Psoas muscle (tissue), 8 donors: Measurements from ENCODE around the gene AUTS2. TPM values are rescaled to one million over a fixed set of nuclear protein-coding genes. Genes with fewer than 3 reads are reported as not detected.
"Not testable (repeated sequence)": the region's sequence is repeated elsewhere in the genome, so short reads cannot be mapped to it uniquely, and the experiment has no call there.

ENCODE experiments used
- ATAC-seq, 4 donors: fragments of 200-7000 bp; cut with Tn5 transposase; one replicate each; pipeline ENCODE4 v1.9.1; 2020; ENCODE audit warnings: moderate library complexity in 3 of 4, mild to moderate bottlenecking in 2 of 4
- DNase-seq, 2 donors: peaks; one replicate each; pipeline ENCODE4 v3.0.0-alpha.2; 2020
- H3K27ac ChIP-seq: fragments of 200-600 bp; one replicate; pipeline ENCODE4 v1.8.0; 2022
- H3K27me3 ChIP-seq, 3 donors: fragments of 200-600 bp in 1 of 3; one replicate each; pipeline versions ENCODE4 v1.6.1 to v1.8.0; 2013 to 2022; ENCODE audit warnings: low read length in 2 of 3, mild to moderate bottlenecking in 2 of 3, moderate library complexity in 1 of 3; ENCODE audit not compliant: insufficient read depth in 3 of 3
- H3K36me3 ChIP-seq, 2 donors: fragments of 200-600 bp in 1 of 2; one replicate each; pipeline versions ENCODE4 v1.6.1 to v1.8.0; 2013 to 2022; ENCODE audit warnings: low read depth in 1 of 2, mild to moderate bottlenecking in 1 of 2, moderate library complexity in 1 of 2; ENCODE audit not compliant: insufficient read depth in 1 of 2
- H3K4me1 ChIP-seq: fragments of 200-600 bp; one replicate; pipeline ENCODE4 v1.8.0; 2022
- H3K4me3 ChIP-seq: fragments of 200-600 bp; one replicate; pipeline ENCODE4 v1.8.0; 2022; ENCODE audit warnings: mild to moderate bottlenecking
- H3K9me3 ChIP-seq: fragments of 200-600 bp; one replicate; pipeline ENCODE4 v1.8.0; 2022
- CTCF ChIP-seq: fragments of 200-600 bp; IDR thresholded peaks from one replicate; pipeline ENCODE4 v1.8.0; 2022; ENCODE audit warnings: antibody characterized with exemption
- WGBS, 3 donors: extraction: QIAGEN DNeasy Blood & Tissue Kit; methylation state at CpG; one replicate each; pipeline versions ENCODE4 v1.1.6 to v1.1.7; 2013; 5-methylcytosine and 5-hydroxymethylcytosine counted together
- intact Hi-C, 2 donors: fragments of 100-400 bp; cut with DNase I; formaldehyde crosslinking; loops; one replicate each; pipeline versions ENCODE4 v1.11.0 to v1.14.2; 2022
- polyA plus RNA-seq, 3 donors: library from polyadenylated mRNA; stranded (reverse); fragments of 200-250 nt; gene quantifications; one replicate each; pipeline ENCODE4 v1.2.3, GENCODE V29; 2013
- total RNA-seq, 4 donors: library from RNA; stranded (reverse); fragmentation: NEBNext Ultra II Directional in 2 of 4; extraction: Animal tissue kit (Norgen Biotek cat#: 25700) in 2 of 4; gene quantifications; one replicate each; pipeline versions ENCODE4 v1.2.1 to v1.2.4, GENCODE V29; 2021 to 2023
- donor health status: healthy with polysubstance abuse.
- donor health status: DM: no; HTN: no; CAD: no; lungs with moderate emphysema.
- donor health status: Bipolar disorder and iron deficiency.
- donor health status: healthy.
- donor health status: DM: yes; HTN: yes; CAD: no.
- donor health status: DM: no; HTN: no; CAD: no.
- donor health status: DM: no; HTN: no; CAD: no.
- donor health status: DM: yes; HTN: yes; CAD: no.

Gene AUTS2
- total and polyA plus RNA-seq, 7 donors: 5.0 to 33.5 (median 14.3) TPM

DNA sequence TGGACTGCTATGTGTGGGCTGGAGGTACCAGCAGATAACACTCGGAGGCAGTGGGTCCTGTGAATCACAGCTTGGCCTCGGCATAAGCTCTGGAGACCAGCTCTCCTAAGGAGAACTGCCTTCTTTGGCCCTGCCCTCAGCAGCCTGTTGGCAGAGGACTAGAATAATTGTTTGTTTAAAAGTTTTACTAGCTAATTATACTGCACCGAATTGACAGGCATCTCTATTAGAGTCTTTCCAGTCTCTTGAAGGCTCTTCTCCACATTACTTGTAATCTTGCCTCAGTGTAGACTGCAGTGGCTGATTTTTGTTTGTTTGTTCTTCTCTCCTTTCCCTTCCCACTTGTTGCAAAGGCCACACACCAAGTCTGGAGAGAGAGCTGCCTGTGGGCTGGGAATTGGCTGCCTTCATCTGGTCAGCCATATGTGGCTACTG is 183.2 kb downstream of the AUTS2 start:
- intact Hi-C loops: no loop called here
- 37 to 54% (median 45%) methylated on average over 3 of the region's 3 CpGs for WGBS, 3 donors
- Histone ChIP-seq H3K9me3 (no peaks in the 10 kb centered on the region), H3K4me1 (peaks cover 36% of the 10 kb centered on the region), H3K36me3 (no peaks in the 10 kb centered on the region), H3K27me3 (no peaks in the 10 kb centered on the region), H3K4me3 (no peak overlapping the region), H3K27ac (peak overlapping the region; percentile 38)
- peak in 1 of 2 donors; percentile 23 for DNase-seq
- no peak for TF ChIP-seq CTCF
- ATAC-seq: peak in 2 of 4 donors; percentile 37 to 57

DNA sequence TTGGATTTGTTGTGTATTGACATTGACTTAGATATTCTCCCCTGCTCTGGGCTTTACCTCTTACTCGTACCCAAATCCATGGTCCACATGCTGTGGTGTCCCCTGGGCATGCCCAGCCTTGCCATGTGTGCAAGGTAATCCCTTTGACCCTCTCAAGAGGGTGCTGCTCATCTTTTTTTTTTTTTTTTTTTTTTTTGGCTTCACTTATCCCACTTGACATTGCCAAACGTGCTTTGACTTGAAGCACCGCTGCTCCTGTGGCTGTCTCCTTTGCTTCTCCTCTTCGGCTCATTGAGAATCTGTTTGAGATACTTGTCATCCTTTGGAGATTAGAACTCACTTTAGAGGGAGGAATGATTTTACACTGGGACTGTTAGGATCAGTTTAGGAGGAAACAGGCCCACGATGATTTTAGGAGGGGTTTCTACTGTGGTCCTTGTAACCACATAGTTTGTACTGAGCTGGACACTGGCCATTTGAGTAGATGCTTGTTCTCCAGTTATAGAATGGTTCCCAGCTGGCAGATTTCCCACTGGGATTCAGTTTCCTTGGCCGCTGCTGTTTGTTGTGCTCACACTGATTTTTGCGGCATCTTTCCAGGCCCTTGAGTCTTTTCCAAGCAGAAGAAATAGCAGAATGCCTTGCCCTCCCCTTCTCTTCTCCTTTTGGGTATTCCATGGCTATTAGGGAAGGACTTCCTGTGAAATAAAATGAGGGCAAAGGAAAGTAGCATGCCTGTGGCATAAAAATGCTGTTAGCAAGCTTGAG is 184.8 kb downstream of the AUTS2 start:
- Histone ChIP-seq H3K27me3 (no peaks in the 10 kb centered on the region), H3K36me3 (no peaks in the 10 kb centered on the region), H3K9me3 (no peaks in the 10 kb centered on the region), H3K4me1 (peaks cover 40% of the 10 kb centered on the region), H3K4me3 (no peak overlapping the region), H3K27ac (peak overlapping the region; percentile 3)
- TF ChIP-seq CTCF: no peak
- 4 to 17% (median 10%) methylated on average over 7 of the region's 7 CpGs for WGBS, 3 donors
- ATAC-seq: peak; percentile 30 to 66 (median 46)
- intact Hi-C loops: no loop called here
- peak; percentile 43 to 62 for DNase-seq

GRCh38 chr7:69786130-69786529 is 187.9 kb downstream of the AUTS2 start:
- ATAC-seq, DNase-seq, H3K4me3 ChIP-seq, H3K36me3 ChIP-seq, H3K9me3 ChIP-seq, H3K27me3 ChIP-seq, H3K27ac ChIP-seq, intact Hi-C loops: not testable (repeated sequence)
- peaks cover 46% of the 10 kb centered on the region for H3K4me1 ChIP-seq
- WGBS, 3 donors: 98 to 99% (median 99%) methylated on average over 6 of the region's 6 CpGs

DNA sequence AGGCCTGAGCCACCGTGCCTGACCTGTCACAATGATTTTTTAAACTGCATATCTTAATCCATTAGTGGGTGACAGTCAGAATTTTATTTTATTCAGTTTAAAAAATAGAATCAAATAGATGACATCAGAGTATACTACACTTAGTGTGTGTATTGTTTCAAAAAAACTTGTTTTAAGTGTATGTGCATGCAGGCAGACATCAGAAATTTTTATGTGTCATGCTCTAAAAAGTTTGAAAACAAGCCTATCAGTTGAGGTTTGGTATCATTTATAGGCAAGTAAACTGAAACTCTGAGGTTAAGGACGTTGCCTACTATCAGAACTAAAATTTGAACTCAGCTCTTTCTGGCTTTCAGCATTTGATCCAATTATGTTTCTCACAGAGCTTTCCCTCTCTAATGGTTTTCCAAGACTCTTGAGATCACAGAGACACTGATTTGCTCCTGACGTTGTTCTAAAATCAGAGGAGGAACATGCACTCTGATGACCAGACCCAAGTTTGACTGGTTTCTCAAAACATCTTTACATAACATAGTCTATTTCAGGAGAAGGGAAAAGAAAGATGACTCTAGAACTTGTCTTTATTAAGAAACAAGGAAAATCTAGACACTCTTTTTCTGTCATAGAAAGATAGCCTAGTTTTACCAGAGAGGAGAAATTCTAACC is 188.6 kb downstream of the AUTS2 start:
- H3K27ac ChIP-seq: no peak overlapping the region
- H3K4me3 ChIP-seq: no peak overlapping the region
- peaks cover 39% of the 10 kb centered on the region for H3K4me1 ChIP-seq
- WGBS, 3 donors: 82 to 89% (median 83%) methylated on average over 3 of the region's 3 CpGs
- no peaks in the 10 kb centered on the region for H3K9me3 ChIP-seq
- DNase-seq (no peak), ATAC-seq (no peak)
- intact Hi-C loops: no loop called here
- TF ChIP-seq CTCF: no peak
- H3K27me3 ChIP-seq: no peaks in the 10 kb centered on the region
- no peaks in the 10 kb centered on the region for H3K36me3 ChIP-seq

GRCh38 chr7:69787736-69788431 is 189.6 kb downstream of the AUTS2 start:
- intact Hi-C loops: no loop called here
- Histone ChIP-seq H3K4me1 (peaks cover 34% of the 10 kb centered on the region), H3K4me3 (no peak overlapping the region), H3K27me3 (no peaks in the 10 kb centered on the region), H3K36me3 (no peaks in the 10 kb centered on the region), H3K9me3 (no peaks in the 10 kb centered on the region), H3K27ac (no peak overlapping the region)
- no peak for TF ChIP-seq CTCF
- ATAC-seq (no peak), DNase-seq (no peak)
- 66 to 70% (median 68%) methylated on average over 5 of the region's 5 CpGs for WGBS, 3 donors
